Measurements from ENCODE around the gene SF1.

SF1 gene

GRCh38 chr11:64759722-64760719 is 18.3 kb downstream of the SF1 start, which contains the start of gene PYGM:
Gene PYGM, minus strand, starts transcription at chr11:64759974. Its CDS starts 76 bp downstream, at chr11:64759898.
- DNase-seq, result no peak

DNA sequence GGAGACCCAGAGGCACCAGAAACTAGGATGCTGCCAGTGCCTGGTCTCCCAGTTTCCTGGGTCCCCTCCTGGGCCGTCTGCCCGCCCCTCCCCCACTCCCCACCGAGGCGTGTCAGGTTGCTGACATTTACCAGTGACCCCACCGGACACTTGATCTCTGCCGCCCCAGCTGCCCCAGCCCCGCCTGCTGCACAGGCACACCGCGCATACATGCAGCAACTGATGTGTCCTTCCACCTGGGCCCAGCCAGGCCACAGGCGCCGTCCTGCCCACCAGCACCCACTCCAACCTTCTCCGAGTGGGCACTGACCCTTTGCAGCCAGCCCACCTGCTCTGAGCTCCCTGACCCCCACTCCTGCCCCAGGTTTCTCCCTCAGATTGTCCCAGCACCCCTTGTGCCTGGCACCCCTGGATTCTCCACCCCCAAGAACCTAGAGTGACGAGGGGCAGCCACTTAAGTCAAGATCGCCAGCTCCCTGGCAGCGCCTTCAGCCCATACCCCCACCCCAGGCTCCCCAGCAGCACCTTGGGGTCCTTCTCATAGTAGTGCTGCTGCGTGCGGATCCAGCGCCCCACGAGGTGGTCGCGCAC is 19.1 kb downstream of the SF1 start:
- no peak for DNase-seq

- no peak for DNase-seq
Observed at GRCh38 chr11:64758330-64759079, 19.8 kb downstream of the SF1 start.

DNA sequence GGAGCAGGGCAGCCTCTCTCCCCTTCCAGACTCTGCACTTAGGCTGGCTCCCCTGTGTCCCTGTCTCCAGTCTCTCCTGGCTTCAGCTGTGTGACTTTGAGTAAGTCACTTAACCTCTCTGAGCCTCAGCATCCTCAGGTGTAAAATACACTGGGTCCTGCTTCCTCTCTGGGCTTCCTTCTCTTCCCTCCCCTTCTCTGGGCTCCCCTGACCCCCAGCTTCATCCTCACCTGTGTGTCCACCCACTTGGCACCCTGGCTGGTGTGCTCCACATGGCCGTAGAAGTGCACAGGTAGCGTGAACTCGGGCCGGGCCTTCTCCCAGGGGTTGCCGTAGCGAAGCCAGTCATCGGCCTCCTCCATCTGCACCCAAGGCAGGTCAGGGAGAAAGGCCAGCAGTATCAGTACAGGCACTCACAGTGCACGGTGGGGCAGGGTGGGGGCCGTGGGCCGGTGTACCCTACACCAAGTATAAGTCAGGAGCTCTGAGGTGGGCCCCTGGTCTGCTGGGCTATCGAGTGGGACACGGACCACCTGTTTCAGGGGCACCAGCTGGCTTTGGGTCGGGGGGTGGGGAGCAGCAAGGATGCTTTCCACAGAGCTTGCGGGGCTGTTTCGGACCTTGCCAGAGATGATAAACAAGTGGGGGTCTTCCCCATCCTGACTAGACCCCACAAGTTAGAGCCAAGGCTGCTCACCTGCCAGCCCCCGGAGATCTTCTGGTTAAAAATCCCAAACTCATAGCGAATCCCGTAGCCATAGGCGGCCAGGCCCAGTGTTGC is 20.6 kb downstream of the SF1 start:
- DNase-seq, result no peak

- no peak for DNase-seq
Observed at GRCh38 chr11:64755681-64756361, 22.5 kb downstream of the SF1 start.

- DNase-seq, result no peak
Observed at GRCh38 chr11:64754919-64755662, 23.3 kb downstream of the SF1 start.

DNA sequence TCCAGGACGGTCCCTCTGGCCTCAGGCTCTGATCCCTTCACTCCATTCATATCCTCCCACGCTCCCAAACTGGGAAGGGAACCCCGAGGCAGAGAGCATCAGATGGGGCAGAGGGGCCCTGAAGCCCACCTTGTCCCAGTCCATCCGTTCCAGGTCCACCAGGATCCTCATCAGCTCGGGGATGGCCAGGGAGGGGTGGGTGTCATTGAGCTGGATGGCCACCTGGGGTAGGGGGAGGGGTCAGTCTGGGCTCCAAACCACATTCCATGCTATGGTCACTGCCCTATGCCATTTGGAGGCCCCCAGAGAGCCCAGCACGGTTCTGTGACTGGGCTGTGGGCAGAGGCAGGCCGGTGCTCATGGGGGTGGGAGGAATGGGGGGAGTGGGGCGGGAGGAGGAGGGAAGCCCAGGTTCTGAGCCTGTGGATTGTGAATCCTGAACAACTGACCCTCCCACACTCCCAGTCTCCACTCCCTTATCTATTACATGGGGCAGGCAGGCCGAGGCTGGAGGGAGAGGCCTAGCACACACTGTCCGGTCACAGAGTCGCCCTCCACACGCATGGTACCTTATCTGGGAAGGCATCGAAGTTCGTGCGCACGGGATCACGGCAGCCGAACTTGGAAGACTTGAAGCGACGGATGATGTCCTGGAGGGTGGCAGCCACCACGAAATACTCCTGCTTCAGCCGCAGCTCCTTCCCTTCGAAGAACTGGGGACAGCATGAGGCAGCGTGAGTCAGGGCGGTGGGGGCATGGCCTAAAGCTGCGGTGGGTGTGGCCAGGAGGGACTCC is 24.0 kb downstream of the SF1 start:
- DNase-seq, result no peak

DNA sequence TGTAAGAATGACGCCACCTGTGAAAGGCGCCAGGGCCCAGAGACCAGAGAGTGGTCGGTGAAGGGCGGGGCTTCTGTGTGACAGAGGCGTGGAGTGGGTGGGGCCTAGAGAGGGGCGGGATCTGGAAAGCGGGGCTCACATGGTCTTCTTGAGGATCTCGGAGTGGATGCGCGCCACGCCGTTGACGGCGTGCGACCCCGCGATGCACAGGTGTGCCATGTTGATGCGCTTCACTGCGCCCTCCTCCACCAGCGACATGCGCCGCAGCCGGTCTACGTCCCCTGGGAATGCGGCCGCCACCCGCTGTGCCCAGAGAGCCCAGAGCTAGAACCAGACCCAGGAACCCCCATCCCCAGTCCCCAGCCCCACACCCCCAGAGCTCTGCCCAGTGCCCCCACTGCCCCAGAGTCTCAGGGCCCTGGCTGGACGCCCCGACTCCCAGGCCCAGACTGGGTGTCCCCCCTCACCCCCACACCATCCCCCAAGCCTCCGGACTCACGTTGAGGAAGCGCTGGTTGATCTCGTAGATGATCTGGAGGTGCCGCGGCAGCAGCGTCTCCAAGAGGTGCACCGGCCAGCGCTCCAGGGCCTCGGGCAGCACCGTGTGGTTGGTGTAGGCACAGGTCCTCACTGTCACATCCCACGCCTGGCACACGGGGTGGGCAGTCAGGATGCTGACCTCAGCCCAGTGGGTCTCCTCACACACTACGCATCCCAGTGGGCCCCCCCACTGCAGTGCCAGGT is 24.8 kb downstream of the SF1 start:
- DNase-seq, result no peak

DNA sequence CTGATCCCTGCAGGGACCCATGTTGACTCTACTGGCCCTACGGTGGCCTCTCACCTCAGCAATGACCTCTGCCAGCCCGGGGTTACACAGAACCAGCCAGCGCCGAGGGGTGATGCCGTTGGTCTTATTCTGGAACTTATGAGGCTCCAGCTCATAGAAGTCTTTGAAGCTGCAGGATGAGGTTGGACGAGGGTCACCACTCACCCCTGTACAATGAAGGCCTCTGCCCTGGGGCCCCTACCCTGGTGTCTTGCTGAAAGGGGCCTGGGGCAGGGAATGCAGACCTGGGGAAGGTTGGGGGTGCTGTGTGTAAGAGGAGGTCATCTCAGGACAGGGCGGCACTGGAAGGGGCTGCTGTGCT is 25.3 kb downstream of the SF1 start:
- DNase-seq, result no peak

- no peak for DNase-seq
Observed at GRCh38 chr11:64752175-64752970, 26.0 kb downstream of the SF1 start.

DNA sequence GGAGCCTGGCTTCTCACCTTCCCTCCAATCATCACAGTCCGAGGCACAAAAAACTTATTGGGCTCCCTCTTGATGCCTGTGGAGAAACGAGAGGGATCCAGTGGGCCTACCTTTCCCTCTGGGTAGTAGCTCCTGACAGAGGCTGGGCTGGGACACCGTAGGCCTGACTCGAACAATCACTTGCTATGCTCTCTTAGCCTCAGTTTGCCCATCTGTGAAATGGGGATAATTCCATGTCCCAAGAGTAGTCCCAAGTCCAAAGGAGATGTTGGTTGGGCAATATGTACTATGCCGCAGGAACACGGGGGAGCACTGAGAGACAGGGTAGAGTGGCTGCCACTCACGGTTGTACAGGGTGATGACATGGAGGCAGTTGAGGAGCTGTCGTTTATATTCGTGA is 26.8 kb downstream of the SF1 start:
- no peak for DNase-seq

DNA sequence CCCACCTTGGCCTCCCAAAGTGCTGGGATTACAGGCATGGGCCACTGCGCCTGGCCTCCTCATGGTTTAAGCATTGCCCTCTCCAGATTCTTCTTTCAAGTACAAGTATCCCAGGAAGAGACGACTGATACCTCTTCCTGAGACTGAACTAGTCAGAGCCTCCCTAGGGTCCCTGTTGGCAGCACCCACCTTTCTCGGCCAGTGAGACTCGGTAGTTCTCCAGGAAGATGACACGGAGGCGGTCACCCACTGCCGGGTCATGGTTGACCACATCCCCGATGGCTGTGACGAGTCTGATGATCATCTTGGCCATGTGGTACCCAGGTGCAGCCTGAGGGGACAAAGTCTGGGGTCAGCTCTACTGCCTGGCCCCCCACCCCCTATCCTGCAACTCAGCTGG is 27.2 kb downstream of the SF1 start:
- DNase-seq, result no peak

DNA sequence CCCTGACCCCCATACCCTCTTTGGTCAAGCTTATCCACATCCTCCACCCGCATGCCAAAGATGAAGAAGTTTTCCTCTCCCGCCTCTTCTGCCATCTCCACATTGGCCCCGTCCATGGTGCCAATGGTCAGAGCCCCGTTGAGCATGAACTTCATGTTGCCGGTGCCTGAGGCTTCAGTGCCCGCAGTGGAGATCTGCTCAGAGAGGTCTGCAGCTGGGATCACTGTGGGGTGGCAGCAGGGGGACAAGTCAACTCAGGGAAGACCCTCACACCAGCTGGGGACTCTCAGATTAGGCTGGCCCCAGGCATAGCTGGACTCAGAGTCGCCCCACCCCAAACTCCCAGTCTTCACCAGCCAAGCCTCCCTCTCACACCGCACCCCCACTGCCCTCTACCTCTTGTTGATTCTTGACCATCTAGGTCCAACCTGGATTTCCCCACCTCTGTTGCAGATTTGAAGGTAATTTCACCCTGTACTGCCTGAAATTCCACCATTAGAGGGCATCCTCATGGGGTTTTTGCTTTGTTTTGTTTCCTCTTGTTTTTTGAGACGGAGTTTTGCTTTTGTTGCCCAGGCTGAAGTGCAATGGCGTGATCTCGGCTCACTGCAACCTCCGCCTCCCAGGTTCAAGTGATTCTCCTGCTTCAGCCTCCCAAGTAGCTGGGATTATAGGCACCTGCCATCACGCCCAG is 27.8 kb downstream of the SF1 start:
- no peak for DNase-seq

- DNase-seq, result no peak
Observed at GRCh38 chr11:64747961-64748665, 30.2 kb downstream of the SF1 start.

DNA sequence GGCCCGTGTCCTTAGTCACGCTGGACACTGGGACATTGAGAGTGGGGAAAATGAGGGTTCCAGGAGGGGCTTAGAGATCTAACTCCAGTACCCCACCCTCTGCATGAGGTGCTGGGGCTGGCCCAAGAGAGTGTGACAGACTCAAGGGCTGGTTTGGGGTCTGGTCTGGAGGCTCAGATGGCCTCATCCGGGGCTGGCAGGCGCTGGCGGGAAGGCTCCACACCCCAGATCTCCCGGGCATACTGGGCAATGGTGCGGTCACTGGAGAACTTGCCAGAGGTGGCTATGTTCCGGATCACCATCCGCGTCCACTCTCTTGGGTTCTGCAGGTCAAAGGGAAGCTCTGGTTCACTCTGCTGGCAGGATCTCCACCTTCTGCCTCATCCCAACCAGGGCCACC is 31.9 kb downstream of the SF1 start:
- DNase-seq, result no peak

GRCh38 chr11:64745521-64746328 is 32.6 kb downstream of the SF1 start:
- DNase-seq, result no peak

GRCh38 chr11:64745189-64745520 is 33.2 kb downstream of the SF1 start:
- DNase-seq, result no peak

Measured in NCI-H1436 treated with DMSO at 0.1 percent for 48 hours (cell line).